WTC11 (cell line): Measurements from ENCODE around the gene OR9Q1.

Source experiments
- NFE2L1 ChIP-seq: sonication (generic); formaldehyde crosslinking; IDR thresholded peaks from 2 replicates; pipeline ENCODE4 v1.8.1; 2023; ENCODE audit warnings: missing genetic modification reagents
- NR3C1 ChIP-seq: sonication (generic); formaldehyde crosslinking; conservative IDR thresholded peaks from 2 replicates; pipeline ENCODE4 v1.8.1; 2023; ENCODE audit warnings: low read depth, mild to moderate bottlenecking, missing genetic modification reagents
- ZNF416 ChIP-seq: fragments of 250-450 bp; sonication (Bioruptor Pico); IDR thresholded peaks from 2 replicates; pipeline ENCODE4 v1.9.0; 2021; ENCODE audit warnings: mild to moderate bottlenecking, inconsistent platforms
- TF ChIP-seq, protein P1 (sequence below): sonication (generic); formaldehyde crosslinking; IDR thresholded peaks from 2 replicates; pipeline ENCODE4 v1.8.1; 2023; ENCODE audit warnings: mild to moderate bottlenecking, missing genetic modification reagents
- TF ChIP-seq, protein P2 (sequence below): fragments of 200-600 bp; IDR thresholded peaks from 2 replicates; pipeline ENCODE4 v1.8.0; 2022; ENCODE audit warnings: antibody characterized with exemption
- TF ChIP-seq, protein P3 (sequence below): sonication (generic); formaldehyde crosslinking; IDR thresholded peaks from 2 replicates; pipeline ENCODE4 v1.8.1; 2022; ENCODE audit warnings: mild to moderate bottlenecking, moderate library complexity, missing genetic modification reagents

DNA sequence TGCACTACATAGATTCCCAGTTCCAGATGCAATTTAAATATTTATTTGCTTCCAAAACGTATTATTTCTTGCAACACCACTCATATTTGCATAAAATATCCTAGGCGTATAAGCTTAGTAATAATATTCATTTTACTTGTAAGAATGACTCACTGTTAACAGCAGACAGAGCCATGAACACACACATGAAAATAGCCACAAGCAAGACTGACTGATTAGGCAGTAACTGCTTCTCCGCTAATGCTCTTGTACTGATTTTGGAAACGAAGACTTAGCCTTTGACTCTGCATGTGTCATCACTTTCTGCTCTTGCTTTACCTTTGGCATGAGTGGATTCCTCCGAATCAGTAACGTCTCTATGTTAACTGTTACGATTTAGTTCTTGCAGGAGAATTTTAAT is 199.0 kb downstream of the OR9Q1 start:
- TF ChIP-seq, protein P1, sequence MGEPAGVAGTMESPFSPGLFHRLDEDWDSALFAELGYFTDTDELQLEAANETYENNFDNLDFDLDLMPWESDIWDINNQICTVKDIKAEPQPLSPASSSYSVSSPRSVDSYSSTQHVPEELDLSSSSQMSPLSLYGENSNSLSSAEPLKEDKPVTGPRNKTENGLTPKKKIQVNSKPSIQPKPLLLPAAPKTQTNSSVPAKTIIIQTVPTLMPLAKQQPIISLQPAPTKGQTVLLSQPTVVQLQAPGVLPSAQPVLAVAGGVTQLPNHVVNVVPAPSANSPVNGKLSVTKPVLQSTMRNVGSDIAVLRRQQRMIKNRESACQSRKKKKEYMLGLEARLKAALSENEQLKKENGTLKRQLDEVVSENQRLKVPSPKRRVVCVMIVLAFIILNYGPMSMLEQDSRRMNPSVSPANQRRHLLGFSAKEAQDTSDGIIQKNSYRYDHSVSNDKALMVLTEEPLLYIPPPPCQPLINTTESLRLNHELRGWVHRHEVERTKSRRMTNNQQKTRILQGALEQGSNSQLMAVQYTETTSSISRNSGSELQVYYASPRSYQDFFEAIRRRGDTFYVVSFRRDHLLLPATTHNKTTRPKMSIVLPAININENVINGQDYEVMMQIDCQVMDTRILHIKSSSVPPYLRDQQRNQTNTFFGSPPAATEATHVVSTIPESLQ (CRISPR knock-in tag), result no peak
- TF ChIP-seq, protein P2, sequence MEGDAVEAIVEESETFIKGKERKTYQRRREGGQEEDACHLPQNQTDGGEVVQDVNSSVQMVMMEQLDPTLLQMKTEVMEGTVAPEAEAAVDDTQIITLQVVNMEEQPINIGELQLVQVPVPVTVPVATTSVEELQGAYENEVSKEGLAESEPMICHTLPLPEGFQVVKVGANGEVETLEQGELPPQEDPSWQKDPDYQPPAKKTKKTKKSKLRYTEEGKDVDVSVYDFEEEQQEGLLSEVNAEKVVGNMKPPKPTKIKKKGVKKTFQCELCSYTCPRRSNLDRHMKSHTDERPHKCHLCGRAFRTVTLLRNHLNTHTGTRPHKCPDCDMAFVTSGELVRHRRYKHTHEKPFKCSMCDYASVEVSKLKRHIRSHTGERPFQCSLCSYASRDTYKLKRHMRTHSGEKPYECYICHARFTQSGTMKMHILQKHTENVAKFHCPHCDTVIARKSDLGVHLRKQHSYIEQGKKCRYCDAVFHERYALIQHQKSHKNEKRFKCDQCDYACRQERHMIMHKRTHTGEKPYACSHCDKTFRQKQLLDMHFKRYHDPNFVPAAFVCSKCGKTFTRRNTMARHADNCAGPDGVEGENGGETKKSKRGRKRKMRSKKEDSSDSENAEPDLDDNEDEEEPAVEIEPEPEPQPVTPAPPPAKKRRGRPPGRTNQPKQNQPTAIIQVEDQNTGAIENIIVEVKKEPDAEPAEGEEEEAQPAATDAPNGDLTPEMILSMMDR, result no peak
- no peak for TF ChIP-seq NR3C1
- TF ChIP-seq, protein P3, sequence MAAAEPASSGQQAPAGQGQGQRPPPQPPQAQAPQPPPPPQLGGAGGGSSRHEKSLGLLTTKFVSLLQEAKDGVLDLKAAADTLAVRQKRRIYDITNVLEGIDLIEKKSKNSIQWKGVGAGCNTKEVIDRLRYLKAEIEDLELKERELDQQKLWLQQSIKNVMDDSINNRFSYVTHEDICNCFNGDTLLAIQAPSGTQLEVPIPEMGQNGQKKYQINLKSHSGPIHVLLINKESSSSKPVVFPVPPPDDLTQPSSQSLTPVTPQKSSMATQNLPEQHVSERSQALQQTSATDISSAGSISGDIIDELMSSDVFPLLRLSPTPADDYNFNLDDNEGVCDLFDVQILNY (CRISPR knock-in tag), result no peak
- TF ChIP-seq ZNF416 (CRISPR knock-in tag), result no peak
- no peak for TF ChIP-seq NFE2L1 (CRISPR knock-in tag)
